ENCODE measurements around the gene STON2.

DNA sequence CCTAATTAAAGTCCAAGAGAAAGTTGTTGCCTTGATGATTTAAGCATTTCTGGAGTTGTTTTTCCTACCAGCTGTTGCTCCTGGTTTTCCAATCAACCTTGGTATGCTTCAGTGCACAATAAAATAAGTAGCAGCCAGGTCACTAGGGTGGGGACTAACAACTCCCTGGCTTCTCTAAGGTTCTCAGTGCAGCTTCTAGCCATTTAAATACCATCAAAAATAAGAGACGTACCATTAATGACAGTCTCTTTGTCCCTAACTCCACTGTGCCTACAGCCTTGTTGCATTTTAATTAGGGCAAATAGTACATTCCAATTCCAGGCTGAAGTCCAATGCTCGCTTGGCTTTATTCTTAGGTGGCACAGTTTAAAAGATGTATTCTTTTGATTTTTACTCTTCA, 11.8 kb downstream of the STON2 start:
- TF ChIP-seq ZNF530 (CRISPR knock-in tag; IDR thresholded peaks at IDR 0.05; ENCODE audit: low read depth) (no peak), TAF1 (CRISPR knock-in tag; IDR thresholded peaks at IDR 0.05) (no peak), HMGXB3 (CRISPR knock-in tag; IDR thresholded peaks at IDR 0.05; ENCODE audit: borderline replicate concordance) (no peak), ZBTB2 (CRISPR knock-in tag; IDR thresholded peaks at IDR 0.05; ENCODE audit: low read depth) (no peak), ZNF747 (CRISPR knock-in tag; IDR thresholded peaks at IDR 0.05; ENCODE audit: borderline replicate concordance) (no peak), ZBTB20 (CRISPR knock-in tag; IDR thresholded peaks at IDR 0.05; ENCODE audit: borderline replicate concordance, low read depth) (no peak), ZSCAN30 (CRISPR knock-in tag; IDR thresholded peaks at IDR 0.05) (no peak), FOXK1 (CRISPR knock-in tag; IDR thresholded peaks at IDR 0.05; ENCODE audit: borderline replicate concordance, low read depth) (no peak), CREM (IDR thresholded peaks at IDR 0.05) (no peak), CREM (CRISPR knock-in tag; IDR thresholded peaks at IDR 0.05) (no peak), ZFP62 (CRISPR knock-in tag; IDR thresholded peaks at IDR 0.05) (no peak)
- TF ChIP-seq, protein P1, sequence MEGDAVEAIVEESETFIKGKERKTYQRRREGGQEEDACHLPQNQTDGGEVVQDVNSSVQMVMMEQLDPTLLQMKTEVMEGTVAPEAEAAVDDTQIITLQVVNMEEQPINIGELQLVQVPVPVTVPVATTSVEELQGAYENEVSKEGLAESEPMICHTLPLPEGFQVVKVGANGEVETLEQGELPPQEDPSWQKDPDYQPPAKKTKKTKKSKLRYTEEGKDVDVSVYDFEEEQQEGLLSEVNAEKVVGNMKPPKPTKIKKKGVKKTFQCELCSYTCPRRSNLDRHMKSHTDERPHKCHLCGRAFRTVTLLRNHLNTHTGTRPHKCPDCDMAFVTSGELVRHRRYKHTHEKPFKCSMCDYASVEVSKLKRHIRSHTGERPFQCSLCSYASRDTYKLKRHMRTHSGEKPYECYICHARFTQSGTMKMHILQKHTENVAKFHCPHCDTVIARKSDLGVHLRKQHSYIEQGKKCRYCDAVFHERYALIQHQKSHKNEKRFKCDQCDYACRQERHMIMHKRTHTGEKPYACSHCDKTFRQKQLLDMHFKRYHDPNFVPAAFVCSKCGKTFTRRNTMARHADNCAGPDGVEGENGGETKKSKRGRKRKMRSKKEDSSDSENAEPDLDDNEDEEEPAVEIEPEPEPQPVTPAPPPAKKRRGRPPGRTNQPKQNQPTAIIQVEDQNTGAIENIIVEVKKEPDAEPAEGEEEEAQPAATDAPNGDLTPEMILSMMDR (CRISPR knock-in tag; IDR thresholded peaks at IDR 0.05), result no peak
